Naive thymus-derived CD4-positive, alpha-beta T cell (primary cell): ENCODE data around the gene RRM1. TPM values are rescaled to one million over a fixed set of nuclear protein-coding genes. Genes with fewer than 3 reads are reported as not detected.

Source experiments
- ATAC-seq: fragments of 150-1000 bp; cut with Tn5 transposase; 2 replicates; pipeline ENCODE4 v1.10.0; 2021; ENCODE audit warnings: mild to moderate bottlenecking, moderate library complexity
- CTCF ChIA-PET: fragments of 350-600 bp; sonication (Branson Sonifier 250); formaldehyde crosslinking; loops from one replicate; lab custom pipeline; 2021; ENCODE audit warnings: antibody characterized with exemption; lab: Charles Lee
- POLR2A ChIA-PET: fragments of 350-600 bp; sonication (Branson Sonifier 250); formaldehyde crosslinking; loops from one replicate; lab custom pipeline; 2021; ENCODE audit warnings: antibody characterized with exemption, inconsistent platforms; lab: Charles Lee
- DNase-seq, 9 donors: peaks; one replicate each; pipeline versions ENCODE4 v3.0.0 to v3.0.0-alpha.2; 2020 to 2022; ENCODE audit warnings: mixed read lengths in 1 of 9
- H3K27ac ChIP-seq: one replicate; pipeline ENCODE4 v1.7.0; 2013; ENCODE audit warnings: mild to moderate bottlenecking, low read depth, low read length, moderate library complexity
- H3K27me3 ChIP-seq, 2 donors: one replicate each; pipeline ENCODE4 v1.7.0; 2013; ENCODE audit warnings: low read length in 2 of 2, mild to moderate bottlenecking in 2 of 2, moderate library complexity in 2 of 2; ENCODE audit not compliant: control insufficient read depth in 2 of 2, insufficient read depth in 2 of 2
- H3K36me3 ChIP-seq, 3 experiments: 1 replicate in 2 of 3; 2 replicates in 1 of 3; pipeline ENCODE4 v1.7.0; 2013; ENCODE audit warnings: low read length in 3 of 3, mild to moderate bottlenecking in 3 of 3, moderate library complexity in 1 of 3; ENCODE audit not compliant: insufficient read depth in 3 of 3, control insufficient read depth in 2 of 3
- H3K4me1 ChIP-seq, 2 donors: one replicate each; pipeline ENCODE4 v1.7.0; 2013; ENCODE audit warnings: low read length in 2 of 2, mild to moderate bottlenecking in 2 of 2, moderate library complexity in 1 of 2; ENCODE audit not compliant: control insufficient read depth in 2 of 2, insufficient read depth in 2 of 2
- H3K4me3 ChIP-seq: 2 replicates; pipeline ENCODE4 v1.7.0; 2013; ENCODE audit warnings: mild to moderate bottlenecking, low read length
- H3K9me3 ChIP-seq, 3 experiments: 1 replicate in 2 of 3; 2 replicates in 1 of 3; pipeline ENCODE4 v1.7.0; 2013; ENCODE audit warnings: low read length in 3 of 3; ENCODE audit not compliant: control insufficient read depth in 2 of 3
- H3K27ac Mint-ChIP-seq, 9 donors: one replicate each; pipeline ENCODE4 v1.8.0; 2020 to 2022; ENCODE audit warnings: mixed read lengths in 9 of 9, mild to moderate bottlenecking in 8 of 9, moderate library complexity in 5 of 9, inconsistent platforms in 2 of 9
- H3K27me3 Mint-ChIP-seq, 5 donors: one replicate each; pipeline ENCODE4 v1.8.0; 2021 to 2022; ENCODE audit warnings: mixed read lengths in 5 of 5, mild to moderate bottlenecking in 1 of 5
- H3K36me3 Mint-ChIP-seq, 5 donors: one replicate each; pipeline ENCODE4 v1.8.0; 2020 to 2022; ENCODE audit warnings: mixed read lengths in 5 of 5, mild to moderate bottlenecking in 3 of 5, inconsistent platforms in 1 of 5
- H3K4me1 Mint-ChIP-seq, 7 donors: one replicate each; pipeline ENCODE4 v1.8.0; 2020 to 2022; ENCODE audit warnings: mixed read lengths in 7 of 7, mild to moderate bottlenecking in 3 of 7, inconsistent platforms in 1 of 7
- H3K4me3 Mint-ChIP-seq, 10 donors: one replicate each; pipeline ENCODE4 v1.8.0; 2020 to 2022; ENCODE audit warnings: mild to moderate bottlenecking in 10 of 10, mixed read lengths in 10 of 10, moderate library complexity in 6 of 10, inconsistent platforms in 2 of 10
- H3K9me3 Mint-ChIP-seq, 11 donors: one replicate each; pipeline ENCODE4 v1.8.0; 2020 to 2022; ENCODE audit warnings: mixed read lengths in 11 of 11, mild to moderate bottlenecking in 4 of 11, inconsistent platforms in 1 of 11, moderate library complexity in 1 of 11
- intact Hi-C, 2 donors: fragments of 100-400 bp; cut with micrococcal nuclease; formaldehyde crosslinking; loops; one replicate each; pipeline ENCODE4 v1.15.1; 2023
- polyA plus RNA-seq, 2 donors: library from polyadenylated mRNA; unstranded; fragments of 300-500 nt; fragmentation: Illumina TruSeq; gene quantifications; one replicate each; pipeline ENCODE4 v1.2.3, GENCODE V29; 2021
- total RNA-seq, 6 experiments: library from RNA in 5 of 6; stranded (reverse) in 5 of 6; gene quantifications; 1 replicate in 5 of 6; 2 replicates in 1 of 6; pipeline ENCODE4 v1.2.3 and lab custom pipeline; 2021 to 2026

The RRM1 gene
- total and polyA plus RNA-seq, 7 experiments from 2014 or later = 33.6 to 140 (median 36.6) TPM

DNA sequence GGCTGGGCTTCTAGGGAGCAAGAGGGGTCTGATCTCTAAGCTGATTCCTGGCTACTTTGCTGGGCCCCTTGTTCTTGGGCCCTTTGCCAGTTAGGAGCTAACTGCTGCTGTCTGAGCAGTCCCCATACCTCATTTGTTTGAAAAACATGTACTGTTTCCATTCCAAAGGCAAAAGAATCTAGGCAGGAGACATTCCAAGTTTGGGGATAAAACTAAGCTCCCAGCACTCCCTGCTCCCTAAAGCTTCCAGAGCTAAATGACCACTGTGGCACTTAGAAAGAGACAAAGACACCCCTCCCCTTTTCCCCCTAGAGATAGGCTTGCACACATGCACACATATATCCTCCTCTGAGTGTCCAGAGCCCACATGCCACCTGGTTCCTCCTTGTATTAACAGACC, 22.7 kb upstream of the RRM1 start:
- intact Hi-C loops = loop anchor here (1.0 to 5.0 kb wide), 12 partner anchors 19 to 360 kb away; partner anchors contain the start of gene PGAP2 (in 1 of the 2)
- peak overlapping the region; percentile 46 to 92 (median 85) for H3K27ac Mint-ChIP-seq

DNA sequence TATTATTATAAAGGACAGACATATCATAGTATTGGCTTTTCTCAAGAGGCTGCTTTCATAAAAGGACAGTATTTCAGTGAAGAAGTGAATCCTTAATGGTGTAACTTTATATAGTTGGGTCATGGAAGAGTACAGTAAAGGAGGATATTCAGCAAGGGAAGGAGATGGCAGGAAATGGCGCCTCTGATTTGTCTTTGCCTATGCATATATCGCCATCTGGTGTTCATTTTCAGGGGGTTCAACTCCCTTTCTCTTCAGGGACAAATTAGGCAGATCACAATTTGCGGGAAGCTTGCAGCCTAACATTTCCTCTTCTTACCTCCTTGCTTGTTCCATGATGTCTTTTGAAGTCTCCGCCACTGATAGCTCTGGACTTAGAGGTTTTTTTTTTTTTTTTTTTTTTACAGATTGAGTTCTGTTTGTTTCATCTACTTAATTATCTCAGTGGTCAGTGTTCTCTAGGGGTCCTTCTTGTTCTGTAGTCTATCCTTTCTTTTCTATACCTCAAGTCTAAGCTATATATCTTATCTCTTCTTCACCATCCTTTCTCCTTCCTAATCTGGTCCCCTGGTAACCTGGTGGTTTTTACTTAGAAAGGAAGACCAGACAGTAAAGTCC, 21.8 kb upstream of the RRM1 start:
- H3K4me3 Mint-ChIP-seq = no peak overlapping the region
- Histone ChIP-seq H3K9me3 (no peaks in the 10 kb centered on the region), H3K4me1 (peaks cover 8 to 25% of the 10 kb centered on the region in 2 donors), H3K27me3 (no peaks in the 10 kb centered on the region), H3K36me3 (peaks cover 6 to 32% (median 8%) of the 10 kb centered on the region in 3 experiments), H3K4me3 (no peak overlapping the region), H3K27ac (peak overlapping the region; percentile 55)
- peak overlapping the region; percentile 7 to 92 (median 85) for H3K27ac Mint-ChIP-seq
- DNase-seq (peak in 7 of 9 donors; percentile 58 to 80 (median 75)), ATAC-seq (peak; percentile 90)
- CTCF ChIA-PET = interaction anchor here (0.5 to 8.3 kb wide), 50 partner anchors 8 to 353 kb away, joined by 3 to 164 read pairs (median 5); partner anchors contain the start of genes PGAP2, RHOG and STIM1
- no peaks in the 10 kb centered on the region for H3K9me3 Mint-ChIP-seq
- intact Hi-C loops = loop anchor here (1.0 to 5.0 kb wide), 12 partner anchors 18 to 360 kb away; partner anchors contain the start of gene PGAP2 (in 1 of the 2)
- no peaks in the 10 kb centered on the region for H3K27me3 Mint-ChIP-seq
- peaks cover 32 to 78% (median 74%) of the 10 kb centered on the region in 7 donors for H3K4me1 Mint-ChIP-seq
- POLR2A ChIA-PET = interaction anchor here (0.5 to 8.6 kb wide), 19 partner anchors 7 to 289 kb away, joined by 3 to 110 read pairs (median 4); partner anchors contain the start of genes RHOG, RRM1 and STIM1
- H3K36me3 Mint-ChIP-seq = peaks cover 5 to 36% (median 22%) of the 10 kb centered on the region in 5 donors

More for the DNA sequence above, 22.7 kb upstream of the RRM1 start:
- ATAC-seq (no peak), DNase-seq (no peak)
- H3K27ac ChIP-seq = peak overlapping the region; percentile 55
- H3K4me3 Mint-ChIP-seq = no peak overlapping the region
- CTCF ChIA-PET = interaction anchor here (0.7 to 8.3 kb wide), 34 partner anchors 8 to 295 kb away, joined by 3 to 164 read pairs (median 6); partner anchors contain the start of genes PGAP2, RHOG and STIM1
- H3K4me1 Mint-ChIP-seq = peaks cover 34 to 80% (median 75%) of the 10 kb centered on the region in 7 donors
- no peaks in the 10 kb centered on the region for H3K27me3 Mint-ChIP-seq
- POLR2A ChIA-PET = interaction anchor here (0.6 to 8.6 kb wide), 11 partner anchors 9 to 263 kb away, joined by 3 to 110 read pairs (median 5); partner anchors contain the start of genes RHOG and STIM1
- peaks cover 6 to 32% (median 8%) of the 10 kb centered on the region in 3 experiments for H3K36me3 ChIP-seq
- H3K36me3 Mint-ChIP-seq = peaks cover 5 to 37% (median 22%) of the 10 kb centered on the region in 5 donors
- H3K27me3 ChIP-seq = no peaks in the 10 kb centered on the region
- no peaks in the 10 kb centered on the region for H3K9me3 Mint-ChIP-seq
- peaks cover 12 to 34% of the 10 kb centered on the region in 2 donors for H3K4me1 ChIP-seq
- no peaks in the 10 kb centered on the region for H3K9me3 ChIP-seq
- no peak overlapping the region for H3K4me3 ChIP-seq

DNA sequence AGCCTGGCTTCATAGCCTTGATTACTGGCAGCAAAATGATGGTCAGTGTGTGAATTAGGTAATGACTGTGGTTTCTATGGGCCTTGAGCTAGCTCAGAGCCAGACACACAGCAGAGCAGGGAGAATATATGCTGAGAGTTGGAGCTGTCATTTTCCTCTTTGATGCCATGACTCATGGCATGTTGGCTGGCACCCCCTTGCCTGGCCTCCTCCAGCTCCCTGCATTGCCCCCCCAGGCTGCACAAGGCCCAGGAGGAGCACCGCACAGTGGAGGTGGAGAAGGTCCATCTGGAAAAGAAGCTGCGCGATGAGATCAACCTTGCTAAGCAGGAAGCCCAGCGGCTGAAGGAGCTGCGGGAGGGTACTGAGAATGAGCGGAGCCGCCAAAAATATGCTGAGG, 20.3 kb upstream of the RRM1 start:
- Mint-ChIP-seq H3K9me3 (no peaks in the 10 kb centered on the region), H3K36me3 (peaks cover 5 to 37% (median 22%) of the 10 kb centered on the region in 5 donors), H3K27me3 (no peaks in the 10 kb centered on the region), H3K4me3 (no peak overlapping the region), H3K4me1 (peaks cover 19 to 67% (median 63%) of the 10 kb centered on the region in 7 donors), H3K27ac (peak overlapping the region in 5 of 9 donors; percentile 13 to 81 (median 51))
- H3K27me3 ChIP-seq = no peaks in the 10 kb centered on the region
- intact Hi-C loops = loop anchor here (5.0 kb wide), 4 partner anchors 87 to 362 kb away; no protein-coding TSS in a partner anchor
- H3K27ac ChIP-seq = no peak overlapping the region
- H3K36me3 ChIP-seq = peaks cover 6 to 32% (median 8%) of the 10 kb centered on the region in 3 experiments
- ATAC-seq = no peak
- DNase-seq = no peak
- ChIA-PET POLR2A (interaction anchor here (0.6 to 8.6 kb wide), 5 partner anchors 9 to 233 kb away, joined by 3 to 110 read pairs (median 4); partner anchors contain the start of genes RHOG and STIM1), CTCF (interaction anchor here (0.5 to 8.3 kb wide), 12 partner anchors 8 to 265 kb away, joined by 3 to 164 read pairs (median 9); partner anchors contain the start of genes RHOG and STIM1)
- H3K4me1 ChIP-seq = peaks cover 4 to 10% of the 10 kb centered on the region in 2 donors
- H3K9me3 ChIP-seq = no peaks in the 10 kb centered on the region
- no peak overlapping the region for H3K4me3 ChIP-seq

DNA sequence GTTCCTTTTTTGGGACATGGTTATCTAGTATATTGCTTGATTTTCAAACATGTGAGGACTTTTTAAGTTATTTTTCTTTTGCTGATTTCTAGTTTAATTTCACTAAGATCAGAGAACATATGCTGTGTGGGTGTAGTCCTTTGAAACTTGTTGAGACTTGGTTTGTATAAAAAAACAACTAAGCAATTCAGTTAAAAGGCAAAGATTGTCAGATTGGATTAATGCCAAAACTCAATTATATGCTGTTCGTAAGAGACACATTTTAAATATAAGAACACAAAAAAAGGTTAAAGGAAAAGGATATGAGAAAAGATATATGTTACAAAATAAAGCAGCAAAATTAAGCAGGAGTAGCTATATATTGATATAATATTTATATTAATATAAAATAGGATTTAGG, 17.8 kb upstream of the RRM1 start:
- no peaks in the 10 kb centered on the region for H3K27me3 ChIP-seq
- ChIA-PET POLR2A (interaction anchor here (0.6 to 1.6 kb wide), 2 partner anchors 63 to 244 kb away, joined by 3 read pairs; no protein-coding TSS in a partner anchor), CTCF (interaction anchor here (1.0 to 1.3 kb wide), 2 partner anchors 222 to 227 kb away, joined by 4 to 6 read pairs; no protein-coding TSS in a partner anchor)
- DNase-seq (peak in 2 of 9 donors; percentile 24 to 40), ATAC-seq (no peak)
- H3K9me3 Mint-ChIP-seq = no peaks in the 10 kb centered on the region
- peaks cover 8 to 41% (median 18%) of the 10 kb centered on the region in 5 donors for H3K36me3 Mint-ChIP-seq
- H3K4me1 Mint-ChIP-seq = peaks cover 9 to 54% (median 47%) of the 10 kb centered on the region in 7 donors
- intact Hi-C loops = no loop called here
- peak overlapping the region in 4 of 10 donors; percentile 7 to 61 (median 45) for H3K4me3 Mint-ChIP-seq
- H3K27ac ChIP-seq = no peak overlapping the region
- H3K27me3 Mint-ChIP-seq = no peaks in the 10 kb centered on the region
- no peaks in the 10 kb centered on the region for H3K9me3 ChIP-seq
- H3K4me3 ChIP-seq = no peak overlapping the region
- peaks cover 4 to 7% of the 10 kb centered on the region in 2 donors for H3K4me1 ChIP-seq
- peaks cover 8 to 31% (median 11%) of the 10 kb centered on the region in 3 experiments for H3K36me3 ChIP-seq
- H3K27ac Mint-ChIP-seq = peak overlapping the region in 8 of 9 donors; percentile 19 to 85 (median 56)

DNA sequence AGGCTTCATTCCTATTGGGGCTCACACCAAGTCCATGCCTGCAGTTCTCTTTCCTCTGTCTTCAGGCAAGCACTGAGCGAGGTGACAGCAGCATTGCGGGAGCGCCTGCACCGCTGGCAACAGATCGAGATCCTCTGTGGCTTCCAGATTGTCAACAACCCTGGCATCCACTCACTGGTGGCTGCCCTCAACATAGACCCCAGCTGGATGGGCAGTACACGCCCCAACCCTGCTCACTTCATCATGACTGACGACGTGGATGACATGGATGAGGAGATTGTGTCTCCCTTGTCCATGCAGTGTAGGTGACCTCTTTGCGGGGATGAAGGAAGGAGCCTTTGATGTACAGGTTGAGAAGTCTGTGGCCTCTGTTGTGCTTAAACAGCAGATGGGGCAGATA, 11.4 kb upstream of the RRM1 start:
- Mint-ChIP-seq H3K36me3 (peaks cover 31 to 68% (median 36%) of the 10 kb centered on the region in 5 donors), H3K27me3 (no peaks in the 10 kb centered on the region), H3K9me3 (peaks cover 0 to 2% (median 0%) of the 10 kb centered on the region in 11 donors), H3K4me3 (no peak overlapping the region), H3K4me1 (peaks cover 16 to 28% (median 22%) of the 10 kb centered on the region in 7 donors), H3K27ac (peak overlapping the region in 7 of 9 donors; percentile 17 to 79 (median 51))
- H3K36me3 ChIP-seq = peaks cover 12 to 69% (median 19%) of the 10 kb centered on the region in 3 experiments
- H3K9me3 ChIP-seq = no peaks in the 10 kb centered on the region
- no peaks in the 10 kb centered on the region for H3K27me3 ChIP-seq
- intact Hi-C loops = no loop called here
- H3K4me1 ChIP-seq = peaks cover 0 to under 1% of the 10 kb centered on the region in 2 donors
- DNase-seq (no peak), ATAC-seq (no peak)
- ChIA-PET POLR2A (no interaction called here), CTCF (no interaction called here)
- H3K27ac ChIP-seq = no peak overlapping the region
- H3K4me3 ChIP-seq = no peak overlapping the region
